Heart left ventricle (tissue), 16 donors: ENCODE measurements around the gene ACOXL. TPM values are rescaled to one million over a fixed set of nuclear protein-coding genes. Genes with fewer than 3 reads are reported as not detected.

Experiments
- ATAC-seq, 4 donors: fragments of 200-7000 bp; cut with Tn5 transposase; one replicate each; pipeline ENCODE4 v1.9.1; 2020 to 2022; ENCODE audit warnings: moderate library complexity in 4 of 4, mild to moderate bottlenecking in 3 of 4, moderate number of reproducible peaks in 1 of 4
- DNase-seq, 5 donors: peaks; one replicate each; pipeline ENCODE4 v3.0.0-alpha.2; 2020
- H3K27ac ChIP-seq, 12 donors: fragments of 200-600 bp; sonication (generic) in 4 of 12; one replicate each; pipeline versions ENCODE4 v1.5.0 to v1.8.0; 2016 to 2022; ENCODE audit warnings: mild to moderate bottlenecking in 2 of 12
- H3K27me3 ChIP-seq, 9 donors: fragments of 200-600 bp; sonication (generic) in 2 of 9; one replicate each; pipeline versions ENCODE4 v1.5.1 to v1.8.0; 2016 to 2022; ENCODE audit warnings: mild to moderate bottlenecking in 3 of 9
- H3K36me3 ChIP-seq, 9 donors: fragments of 200-600 bp; sonication (generic) in 2 of 9; one replicate each; pipeline versions ENCODE4 v1.5.0 to v1.8.0; 2018 to 2022; ENCODE audit warnings: mild to moderate bottlenecking in 2 of 9
- H3K4me1 ChIP-seq, 12 donors: fragments of 200-600 bp; sonication (generic) in 4 of 12; one replicate each; pipeline versions ENCODE4 v1.5.0 to v1.8.0; 2016 to 2022; ENCODE audit warnings: mild to moderate bottlenecking in 3 of 12
- H3K4me3 ChIP-seq, 12 donors: fragments of 200-600 bp; sonication (generic) in 4 of 12; one replicate each; pipeline versions ENCODE4 v1.5.0 to v1.8.0; 2017 to 2022; ENCODE audit warnings: mild to moderate bottlenecking in 9 of 12, moderate library complexity in 4 of 12
- H3K9me3 ChIP-seq, 12 donors: fragments of 200-600 bp; sonication (generic) in 4 of 12; one replicate each; pipeline versions ENCODE4 v1.5.0 to v1.8.0; 2016 to 2022; ENCODE audit warnings: mild to moderate bottlenecking in 1 of 12
- CTCF ChIP-seq, 12 donors: fragments of 200-600 bp; sonication (generic) in 4 of 12; IDR thresholded peaks; one replicate each; pipeline versions ENCODE4 v1.5.0 to v1.8.0; 2018 to 2022; ENCODE audit warnings: antibody characterized with exemption in 12 of 12, mild to moderate bottlenecking in 5 of 12
- POLR2A ChIP-seq, 2 donors: fragments of 450-650 bp; IDR thresholded peaks; one replicate each; pipeline ENCODE4 v1.6.1; 2017; ENCODE audit warnings: antibody characterized with exemption in 2 of 2, mild to moderate bottlenecking in 2 of 2, moderate library complexity in 2 of 2
- WGBS, 4 donors: extraction: QIAGEN DNeasy Blood & Tissue Kit in 2 of 4; methylation state at CpG; one replicate each; pipeline versions ENCODE4 v1.1.5 to v1.1.7; 2013 to 2018; 5-methylcytosine and 5-hydroxymethylcytosine counted together
- intact Hi-C, 10 donors: fragments of 100-400 bp; cut with DNase I; formaldehyde crosslinking; loops; one replicate each; pipeline versions ENCODE4 v1.11.1 to v1.14.2; 2022
- polyA plus RNA-seq, 2 donors: library from polyadenylated mRNA; stranded (reverse); fragments of 200-250 nt; gene quantifications; one replicate each; pipeline ENCODE4 v1.2.3, GENCODE V29; 2013
- total RNA-seq, 9 donors: library from RNA; depleted of rRNA in 2 of 9; stranded (reverse); fragments of >200 nt in 2 of 9; fragmentation: NEBNext Ultra II Directional in 3 of 9; extraction: Animal tissue kit (Norgen Biotek cat#: 25700) in 3 of 9; gene quantifications; one replicate each; pipeline versions ENCODE4 v1.1.0 to v1.2.4, GENCODE V29; 2016 to 2023
- donor health status: ischemic (EF 13 %, LVEDD 7.1; RV severe dilation, severe dysfunction).
- donor health status: healthy with polysubstance abuse.
- donor health status: DM: no; HTN: yes; CAD: no.
- donor health status: DM: no; HTN: no; CAD: no.
- donor health status: ischemic (EF 25% LVEDD 6.9; RV normal size, moderate dysfunction).
- donor health status: ischemic (EF 25% LVEDD 5.7; RV mildly dilated, moderate dysfunction).
- donor health status: healthy.
- donor health status: DM: yes; HTN: yes; CAD: no.
- donor health status: ischemic (EF 35%, LVEDD 5.7; RV mildly dilated, moderate dysfunction).
- donor health status: nonischemic (EF 11% LVEDD 7.7; RV severe dilation, severe dysfunction).
- donor health status: DM: yes; HTN: yes; CAD: no.
- donor health status: PGD.
- donor health status: ischemic (EF 29% LVEDD 5.4; RV normal size, mild dysfunction).
- donor health status: nonischemic (EF 23%, LVEDD 6.1; RV moderate dilation, normal function).

Gene ACOXL
- total and polyA plus RNA-seq, 11 donors = 0.25 TPM; not detected in 10

GRCh38 chr2:110888411-110888810 lies 156.0 kb downstream of the ACOXL start:
- no peak overlapping the region for H3K4me3 ChIP-seq
- DNase-seq = no peak
- H3K36me3 ChIP-seq = no peaks in the 10 kb centered on the region
- no peak overlapping the region for H3K27ac ChIP-seq
- no peaks in the 10 kb centered on the region for H3K4me1 ChIP-seq
- H3K27me3 ChIP-seq = no peaks in the 10 kb centered on the region
- intact Hi-C loops = no loop called here
- peaks cover 0 to 4% (median 0%) of the 10 kb centered on the region in 12 donors for H3K9me3 ChIP-seq
- ATAC-seq = no peak
- TF ChIP-seq POLR2A (IDR thresholded peaks at IDR 0.05) = no peak
- no peak for TF ChIP-seq CTCF (IDR thresholded peaks at IDR 0.05)
- 78 to 89% (median 86%) methylated on average over 2 of the region's 2 CpGs for WGBS, 4 donors

- H3K4me1 ChIP-seq = no peaks in the 10 kb centered on the region
- DNase-seq (no peak), ATAC-seq (no peak)
- intact Hi-C loops = no loop called here
- H3K9me3 ChIP-seq = peaks cover 0 to 13% (median 5%) of the 10 kb centered on the region in 12 donors
- H3K27me3 ChIP-seq = peaks cover 0 to 5% (median 0%) of the 10 kb centered on the region in 9 donors
- no peak overlapping the region for H3K4me3 ChIP-seq
- no peaks in the 10 kb centered on the region for H3K36me3 ChIP-seq
- TF ChIP-seq CTCF (IDR thresholded peaks at IDR 0.05) (no peak), POLR2A (IDR thresholded peaks at IDR 0.05) (no peak)
- 0 to 5% (median 0%) methylated on average over 1 of the region's 1 CpG for WGBS, 4 donors
- no peak overlapping the region for H3K27ac ChIP-seq
Measured at GRCh38 chr2:110891626-110892025, 159.3 kb downstream of the ACOXL start.

GRCh38 chr2:110896226-110896625 lies 163.9 kb downstream of the ACOXL start:
- Histone ChIP-seq H3K27me3 (peaks cover 0 to 5% (median 0%) of the 10 kb centered on the region in 9 donors), H3K36me3 (no peaks in the 10 kb centered on the region), H3K9me3 (peaks cover 0 to 18% (median 5%) of the 10 kb centered on the region in 12 donors), H3K27ac (no peak overlapping the region), H3K4me3 (no peak overlapping the region), H3K4me1 (no peaks in the 10 kb centered on the region)
- DNase-seq = no peak
- ATAC-seq = no peak
- no peak for TF ChIP-seq CTCF (IDR thresholded peaks at IDR 0.05)
- TF ChIP-seq POLR2A (IDR thresholded peaks at IDR 0.05) = no peak
- intact Hi-C loops = no loop called here
- 52 to 82% (median 82%) methylated on average over 3 of the region's 3 CpGs for WGBS, 4 donors

GRCh38 chr2:110897966-110898365 lies 165.6 kb downstream of the ACOXL start:
- intact Hi-C loops = no loop called here
- DNase-seq (no peak), ATAC-seq (no peak)
- Histone ChIP-seq H3K27me3 (peaks cover 0 to 5% (median 0%) of the 10 kb centered on the region in 9 donors), H3K27ac (no peak overlapping the region), H3K36me3 (no peaks in the 10 kb centered on the region), H3K9me3 (peaks cover 0 to 18% (median 5%) of the 10 kb centered on the region in 12 donors), H3K4me3 (no peak overlapping the region), H3K4me1 (no peaks in the 10 kb centered on the region)
- 37 to 72% (median 67%) methylated on average over 2 of the region's 2 CpGs for WGBS, 4 donors
- TF ChIP-seq POLR2A (IDR thresholded peaks at IDR 0.05) (no peak), CTCF (IDR thresholded peaks at IDR 0.05) (no peak)
